Astrocyte (in vitro differentiated cells and primary cell): ENCODE results near the gene PAQR6. TPM values are rescaled to one million over a fixed set of nuclear protein-coding genes. Genes with fewer than 3 reads are reported as not detected.

ENCODE experiments used
- DNase-seq: peaks from one replicate; pipeline ENCODE4 v3.0.0-alpha.2; 2010; ENCODE audit warnings: low read depth
- FAIRE-seq: peaks from 2 replicates; lab custom pipeline; 2011; peaks lifted over from hg19 to GRCh38; lab: Jason Lieb, UNC
- H2AFZ ChIP-seq: 2 replicates; pipeline ENCODE4 v1.6.0; 2012; ENCODE audit warnings: low read depth, low read length, inconsistent platforms
- H3K27ac ChIP-seq: 2 replicates; pipeline ENCODE4 v1.5.1; 2011; ENCODE audit warnings: low read depth, low read length, inconsistent platforms
- H3K27me3 ChIP-seq: 2 replicates; pipeline ENCODE4 v1.6.0; 2011; ENCODE audit warnings: low read length, inconsistent platforms; ENCODE audit not compliant: insufficient read depth
- H3K36me3 ChIP-seq: 2 replicates; pipeline ENCODE4 v1.5.1; 2011; ENCODE audit warnings: low read length, inconsistent platforms; ENCODE audit not compliant: insufficient read depth
- H3K4me1 ChIP-seq: 2 replicates; pipeline ENCODE4 v1.5.1; 2011; ENCODE audit warnings: low read length, inconsistent platforms; ENCODE audit not compliant: insufficient read depth
- H3K4me2 ChIP-seq: 2 replicates; pipeline ENCODE4 v1.6.0; 2012; ENCODE audit warnings: low read length, inconsistent platforms
- H3K4me3 ChIP-seq: 2 replicates; pipeline ENCODE4 v1.5.1; 2011; ENCODE audit warnings: low read depth, mild to moderate bottlenecking, low read length, inconsistent platforms; ENCODE audit not compliant: insufficient read depth
- H3K79me2 ChIP-seq: 2 replicates; pipeline ENCODE4 v1.6.0; 2012; ENCODE audit warnings: mild to moderate bottlenecking, low read length, inconsistent platforms; ENCODE audit not compliant: insufficient read depth
- H3K9ac ChIP-seq: 2 replicates; pipeline ENCODE4 v1.6.0; 2012; ENCODE audit warnings: mild to moderate bottlenecking, low read length, inconsistent platforms
- H3K9me3 ChIP-seq: 2 replicates; pipeline ENCODE4 v1.5.1; 2012; ENCODE audit warnings: low read depth, mild to moderate bottlenecking, low read length, inconsistent platforms; ENCODE audit not compliant: insufficient read depth
- H4K20me1 ChIP-seq: 2 replicates; pipeline ENCODE4 v1.6.0; 2012; ENCODE audit warnings: low read length, inconsistent platforms; ENCODE audit not compliant: insufficient read depth
- H3K27ac Mint-ChIP-seq: one replicate; pipeline ENCODE4 v1.8.0; 2021; ENCODE audit warnings: mild to moderate bottlenecking, mixed read lengths; ENCODE audit not compliant: unreplicated experiment
- H3K27me3 Mint-ChIP-seq: one replicate; pipeline ENCODE4 v1.8.0; 2021; ENCODE audit warnings: low read depth, mixed read lengths; ENCODE audit not compliant: unreplicated experiment
- H3K36me3 Mint-ChIP-seq: one replicate; pipeline ENCODE4 v1.8.0; 2021; ENCODE audit warnings: low read depth, mixed read lengths; ENCODE audit not compliant: unreplicated experiment
- H3K4me1 Mint-ChIP-seq: one replicate; pipeline ENCODE4 v1.8.0; 2021; ENCODE audit warnings: low read depth, mixed read lengths; ENCODE audit not compliant: unreplicated experiment
- H3K4me3 Mint-ChIP-seq: one replicate; pipeline ENCODE4 v1.8.0; 2021; ENCODE audit warnings: mild to moderate bottlenecking, moderate library complexity, mixed read lengths; ENCODE audit not compliant: unreplicated experiment
- H3K9me3 Mint-ChIP-seq: one replicate; pipeline ENCODE4 v1.8.0; 2021; ENCODE audit warnings: mild to moderate bottlenecking, mixed read lengths; ENCODE audit not compliant: unreplicated experiment
- EZH2 ChIP-seq: IDR thresholded peaks from 2 replicates; pipeline ENCODE4 v1.6.1; 2012; ENCODE audit warnings: mild to moderate bottlenecking, low read length, inconsistent platforms; ENCODE audit not compliant: insufficient read depth
- total RNA-seq: library from RNA; stranded (reverse); gene quantifications from 2 replicates; pipeline ENCODE4 v1.2.1, GENCODE V29; 2021
- TF ChIP-seq, protein P1 (sequence below): IDR thresholded peaks from 2 replicates; pipeline ENCODE4 v1.5.1; 2011; ENCODE audit warnings: low read depth, mild to moderate bottlenecking, inconsistent platforms, low read length, moderate library complexity; ENCODE audit not compliant: insufficient read depth

Gene PAQR6
- total RNA-seq, 1 donor from 2014 or later, result 7.2 TPM

DNA sequence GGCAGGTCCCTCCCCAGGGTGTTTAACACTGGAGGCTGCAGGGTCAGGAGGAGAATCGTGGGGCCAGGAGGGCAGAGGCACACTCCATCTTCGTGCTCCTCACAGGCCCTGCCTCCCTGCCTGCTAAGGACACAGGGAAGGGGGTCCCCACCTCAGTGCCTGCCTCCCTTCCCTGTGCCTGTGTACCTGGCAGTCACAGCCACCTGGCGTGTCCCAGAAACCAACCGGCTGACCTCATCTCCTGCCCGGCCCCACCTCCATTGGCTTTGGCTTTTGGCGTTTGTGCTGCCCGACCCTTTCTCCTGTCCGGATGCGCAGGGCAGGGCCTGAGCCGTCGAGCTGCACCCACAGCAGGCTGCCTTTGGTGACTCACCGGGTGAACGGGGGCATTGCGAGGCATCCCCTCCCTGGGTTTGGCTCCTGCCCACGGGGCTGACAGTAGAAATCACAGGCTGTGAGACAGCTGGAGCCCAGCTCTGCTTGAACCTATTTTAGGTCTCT lies 6.5 kb downstream of the PAQR6 start:
- H3K4me3 Mint-ChIP-seq, result no peak overlapping the region
- peak overlapping the region; percentile 45 for H3K9ac ChIP-seq
- no peaks in the 10 kb centered on the region for H3K4me1 Mint-ChIP-seq
- peaks cover 5% of the 10 kb centered on the region for H3K27me3 Mint-ChIP-seq
- no peak for FAIRE-seq
- H3K36me3 Mint-ChIP-seq, result peaks cover 11% of the 10 kb centered on the region
- no peak overlapping the region for H3K27ac Mint-ChIP-seq
- H3K4me1 ChIP-seq, result peaks cover 23% of the 10 kb centered on the region
- DNase-seq, result peak; percentile 46
- H3K27me3 ChIP-seq, result peaks cover 2% of the 10 kb centered on the region
- peak overlapping the region; percentile 57 for H3K4me2 ChIP-seq
- H3K9me3 ChIP-seq, result no peaks in the 10 kb centered on the region
- H3K36me3 ChIP-seq, result no peaks in the 10 kb centered on the region
- no peaks in the 10 kb centered on the region for H3K79me2 ChIP-seq
- H3K9me3 Mint-ChIP-seq, result no peaks in the 10 kb centered on the region
- TF ChIP-seq, protein P1, sequence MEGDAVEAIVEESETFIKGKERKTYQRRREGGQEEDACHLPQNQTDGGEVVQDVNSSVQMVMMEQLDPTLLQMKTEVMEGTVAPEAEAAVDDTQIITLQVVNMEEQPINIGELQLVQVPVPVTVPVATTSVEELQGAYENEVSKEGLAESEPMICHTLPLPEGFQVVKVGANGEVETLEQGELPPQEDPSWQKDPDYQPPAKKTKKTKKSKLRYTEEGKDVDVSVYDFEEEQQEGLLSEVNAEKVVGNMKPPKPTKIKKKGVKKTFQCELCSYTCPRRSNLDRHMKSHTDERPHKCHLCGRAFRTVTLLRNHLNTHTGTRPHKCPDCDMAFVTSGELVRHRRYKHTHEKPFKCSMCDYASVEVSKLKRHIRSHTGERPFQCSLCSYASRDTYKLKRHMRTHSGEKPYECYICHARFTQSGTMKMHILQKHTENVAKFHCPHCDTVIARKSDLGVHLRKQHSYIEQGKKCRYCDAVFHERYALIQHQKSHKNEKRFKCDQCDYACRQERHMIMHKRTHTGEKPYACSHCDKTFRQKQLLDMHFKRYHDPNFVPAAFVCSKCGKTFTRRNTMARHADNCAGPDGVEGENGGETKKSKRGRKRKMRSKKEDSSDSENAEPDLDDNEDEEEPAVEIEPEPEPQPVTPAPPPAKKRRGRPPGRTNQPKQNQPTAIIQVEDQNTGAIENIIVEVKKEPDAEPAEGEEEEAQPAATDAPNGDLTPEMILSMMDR, result no peak
- no peak for TF ChIP-seq EZH2
- no peak overlapping the region for H3K4me3 ChIP-seq
- H3K27ac ChIP-seq, result no peak overlapping the region
- no peak overlapping the region for H2AFZ ChIP-seq
- peaks cover 3% of the 10 kb centered on the region for H4K20me1 ChIP-seq

- Mint-ChIP-seq H3K9me3 (no peaks in the 10 kb centered on the region), H3K27me3 (no peaks in the 10 kb centered on the region), H3K27ac (no peak overlapping the region), H3K4me1 (peaks cover 8% of the 10 kb centered on the region), H3K36me3 (peaks cover 20% of the 10 kb centered on the region), H3K4me3 (no peak overlapping the region)
- Histone ChIP-seq H3K4me3 (no peak overlapping the region), H3K4me2 (no peak overlapping the region), H3K9ac (no peak overlapping the region), H4K20me1 (peaks cover 3% of the 10 kb centered on the region), H3K4me1 (peaks cover 23% of the 10 kb centered on the region), H3K27me3 (no peaks in the 10 kb centered on the region), H2AFZ (no peak overlapping the region), H3K79me2 (no peaks in the 10 kb centered on the region), H3K9me3 (no peaks in the 10 kb centered on the region), H3K27ac (no peak overlapping the region), H3K36me3 (no peaks in the 10 kb centered on the region)
- TF ChIP-seq, protein P1, result no peak
- no peak for TF ChIP-seq EZH2
- DNase-seq (no peak), FAIRE-seq (no peak)
Observed at GRCh38 chr1:156238248-156238647, 9.6 kb downstream of the PAQR6 start.

GRCh38 chr1:156236164-156236563 lies 11.7 kb downstream of the PAQR6 start:
- Histone ChIP-seq H3K79me2 (no peaks in the 10 kb centered on the region), H3K9ac (no peak overlapping the region), H2AFZ (no peak overlapping the region), H3K27ac (no peak overlapping the region), H3K4me1 (peaks cover 18% of the 10 kb centered on the region), H3K36me3 (no peaks in the 10 kb centered on the region), H3K4me2 (no peak overlapping the region), H3K9me3 (no peaks in the 10 kb centered on the region), H4K20me1 (no peaks in the 10 kb centered on the region), H3K27me3 (no peaks in the 10 kb centered on the region), H3K4me3 (no peak overlapping the region)
- no peak for TF ChIP-seq EZH2
- TF ChIP-seq, protein P1, result no peak
- Mint-ChIP-seq H3K4me3 (no peak overlapping the region), H3K36me3 (peaks cover 20% of the 10 kb centered on the region), H3K4me1 (peaks cover 13% of the 10 kb centered on the region), H3K27me3 (no peaks in the 10 kb centered on the region), H3K9me3 (no peaks in the 10 kb centered on the region), H3K27ac (no peak overlapping the region)
- FAIRE-seq, result no peak
- DNase-seq, result no peak
